ENCODE measurements around the gene WDR36. TPM values are rescaled to one million over a fixed set of nuclear protein-coding genes. Genes with fewer than 3 reads are reported as not detected.

WDR36 gene
- total RNA-seq, 2 donors from 2014 or later, result 28.5 to 32.0 TPM

DNA sequence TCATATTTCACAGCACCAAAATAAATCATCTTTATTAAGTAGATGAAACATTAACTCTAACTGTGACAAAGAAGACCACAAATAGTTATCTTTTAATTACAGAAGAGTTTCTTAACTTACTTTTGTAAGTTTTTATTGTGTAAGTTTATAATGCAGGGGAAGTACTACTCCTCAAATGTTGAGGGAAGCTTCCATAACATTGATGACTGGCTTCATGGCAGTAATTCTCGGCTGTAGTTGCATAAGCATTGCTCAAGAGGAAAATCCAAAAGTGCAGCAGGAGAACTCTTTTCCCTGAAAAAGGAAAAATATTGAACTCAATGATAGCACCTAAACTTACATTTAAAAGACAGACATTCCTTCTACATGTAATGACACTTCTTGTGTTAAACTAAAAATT is 16.1 kb upstream of the WDR36 start:
- H3K27me3 Mint-ChIP-seq (ENCODE audit: insufficient read depth), result peaks cover 56% of the 10 kb centered on the region
- TF ChIP-seq, protein P1, sequence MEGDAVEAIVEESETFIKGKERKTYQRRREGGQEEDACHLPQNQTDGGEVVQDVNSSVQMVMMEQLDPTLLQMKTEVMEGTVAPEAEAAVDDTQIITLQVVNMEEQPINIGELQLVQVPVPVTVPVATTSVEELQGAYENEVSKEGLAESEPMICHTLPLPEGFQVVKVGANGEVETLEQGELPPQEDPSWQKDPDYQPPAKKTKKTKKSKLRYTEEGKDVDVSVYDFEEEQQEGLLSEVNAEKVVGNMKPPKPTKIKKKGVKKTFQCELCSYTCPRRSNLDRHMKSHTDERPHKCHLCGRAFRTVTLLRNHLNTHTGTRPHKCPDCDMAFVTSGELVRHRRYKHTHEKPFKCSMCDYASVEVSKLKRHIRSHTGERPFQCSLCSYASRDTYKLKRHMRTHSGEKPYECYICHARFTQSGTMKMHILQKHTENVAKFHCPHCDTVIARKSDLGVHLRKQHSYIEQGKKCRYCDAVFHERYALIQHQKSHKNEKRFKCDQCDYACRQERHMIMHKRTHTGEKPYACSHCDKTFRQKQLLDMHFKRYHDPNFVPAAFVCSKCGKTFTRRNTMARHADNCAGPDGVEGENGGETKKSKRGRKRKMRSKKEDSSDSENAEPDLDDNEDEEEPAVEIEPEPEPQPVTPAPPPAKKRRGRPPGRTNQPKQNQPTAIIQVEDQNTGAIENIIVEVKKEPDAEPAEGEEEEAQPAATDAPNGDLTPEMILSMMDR (conservative IDR thresholded peaks at IDR 0.05), result no peak
- peaks cover 64% of the 10 kb centered on the region for H3K27me3 ChIP-seq (ENCODE audit: control insufficient read depth, insufficient read depth, low read length, poor library complexity, severe bottlenecking)

DNA sequence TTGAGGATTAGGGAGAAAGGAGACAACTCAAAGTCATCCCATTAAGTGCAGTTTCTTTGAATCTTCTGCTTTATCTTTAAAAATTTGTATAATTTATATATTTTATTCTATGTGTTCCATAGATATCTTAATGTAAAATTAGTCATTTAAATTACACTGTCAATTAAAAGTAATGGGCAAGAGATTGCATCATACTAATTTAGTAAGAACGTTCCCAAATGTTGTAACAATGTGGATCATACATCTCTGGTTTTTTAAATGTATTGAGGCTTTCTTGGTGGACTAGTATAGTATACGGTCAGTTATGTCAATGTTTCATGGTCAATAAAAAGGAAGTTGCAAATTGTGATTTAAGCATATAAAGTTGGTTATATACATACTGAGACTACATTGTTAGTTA is 14.5 kb upstream of the WDR36 start:
- Mint-ChIP-seq H3K4me1 (no peaks in the 10 kb centered on the region), H3K36me3 (ENCODE audit: low read depth) (no peaks in the 10 kb centered on the region), H3K27ac (no peak overlapping the region), H3K9me3 (no peaks in the 10 kb centered on the region), H3K4me3 (no peak overlapping the region), H3K27me3 (ENCODE audit: insufficient read depth) (peaks cover 45% of the 10 kb centered on the region)
- Histone ChIP-seq H3K4me1 (ENCODE audit: control insufficient read depth, insufficient read depth, low read length) (no peaks in the 10 kb centered on the region), H3K4me3 (ENCODE audit: low read length) (no peak overlapping the region), H3K9me3 (ENCODE audit: control insufficient read depth, low read length) (no peaks in the 10 kb centered on the region), H3K27ac (ENCODE audit: low read depth, low read length) (no peak overlapping the region), H3K27me3 (ENCODE audit: control insufficient read depth, insufficient read depth, low read length, poor library complexity, severe bottlenecking) (peaks cover 59% of the 10 kb centered on the region), H3K9ac (ENCODE audit: extremely low read depth, low read length, poor library complexity, severe bottlenecking) (no peak overlapping the region), H3K36me3 (ENCODE audit: control insufficient read depth, insufficient read depth, low read length) (no peaks in the 10 kb centered on the region)
- no peak for DNase-seq
- TF ChIP-seq, protein P1 (conservative IDR thresholded peaks at IDR 0.05), result no peak
- WGBS, 2 experiments (ENCODE audit: insufficient coverage in 1 of 2, insufficient read length in 1 of 2), result 86 to 93% methylated on average over 1 to 2 of the region's 2 CpGs

More for the DNA sequence above, 16.1 kb upstream of the WDR36 start:
- Mint-ChIP-seq H3K36me3 (ENCODE audit: low read depth) (no peaks in the 10 kb centered on the region), H3K9me3 (no peaks in the 10 kb centered on the region), H3K4me3 (no peak overlapping the region), H3K4me1 (no peaks in the 10 kb centered on the region), H3K27ac (no peak overlapping the region)
- Histone ChIP-seq H3K27ac (ENCODE audit: low read depth, low read length) (no peak overlapping the region), H3K36me3 (ENCODE audit: control insufficient read depth, insufficient read depth, low read length) (no peaks in the 10 kb centered on the region), H3K9me3 (ENCODE audit: control insufficient read depth, low read length) (no peaks in the 10 kb centered on the region), H3K4me3 (ENCODE audit: low read length) (no peak overlapping the region), H3K9ac (ENCODE audit: extremely low read depth, low read length, poor library complexity, severe bottlenecking) (no peak overlapping the region), H3K4me1 (ENCODE audit: control insufficient read depth, insufficient read depth, low read length) (no peaks in the 10 kb centered on the region)
- DNase-seq, result no peak
- 85% methylated on average over 1 of the region's 1 CpG; no CpG with 5 or more reads in 1 of the 2 experiments for WGBS, 2 experiments (ENCODE audit: insufficient coverage in 1 of 2, insufficient read length in 1 of 2)

DNA sequence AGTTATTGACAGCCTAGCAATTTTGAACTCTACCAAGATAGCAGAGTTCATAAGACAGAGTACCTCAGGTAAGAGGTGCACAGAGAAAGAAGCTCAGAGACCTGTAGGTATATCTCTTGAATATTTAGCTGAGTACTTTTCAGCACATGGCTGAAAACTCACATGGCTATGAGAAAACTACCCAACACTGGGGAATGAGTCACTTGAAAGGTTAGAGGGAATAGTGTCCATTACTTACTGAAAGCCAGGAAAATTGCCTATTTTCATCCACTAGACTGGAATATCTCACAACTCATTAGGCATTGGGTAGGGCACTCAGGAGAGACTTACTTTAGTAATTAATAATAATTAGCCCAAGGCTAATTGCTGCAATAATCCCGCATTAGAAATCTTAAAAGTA is 12.3 kb upstream of the WDR36 start:
- Histone ChIP-seq H3K4me3 (ENCODE audit: low read length) (no peak overlapping the region), H3K36me3 (ENCODE audit: control insufficient read depth, insufficient read depth, low read length) (no peaks in the 10 kb centered on the region)
- no peak overlapping the region for H3K4me3 Mint-ChIP-seq

More for the DNA sequence above, 12.3 kb upstream of the WDR36 start:
- Histone ChIP-seq H3K4me1 (ENCODE audit: control insufficient read depth, insufficient read depth, low read length) (no peaks in the 10 kb centered on the region), H3K27me3 (ENCODE audit: control insufficient read depth, insufficient read depth, low read length, poor library complexity, severe bottlenecking) (peaks cover 43% of the 10 kb centered on the region), H3K27ac (ENCODE audit: low read depth, low read length) (no peak overlapping the region), H3K9ac (ENCODE audit: extremely low read depth, low read length, poor library complexity, severe bottlenecking) (no peak overlapping the region), H3K9me3 (ENCODE audit: control insufficient read depth, low read length) (no peaks in the 10 kb centered on the region)
- DNase-seq, result no peak
- Mint-ChIP-seq H3K27ac (no peak overlapping the region), H3K36me3 (ENCODE audit: low read depth) (no peaks in the 10 kb centered on the region), H3K9me3 (no peaks in the 10 kb centered on the region), H3K4me1 (no peaks in the 10 kb centered on the region), H3K27me3 (ENCODE audit: insufficient read depth) (peaks cover 30% of the 10 kb centered on the region)
- 71 to 96% methylated on average over 1 of the region's 1 CpG for WGBS, 2 experiments (ENCODE audit: insufficient coverage in 1 of 2, insufficient read length in 1 of 2)
- TF ChIP-seq, protein P1 (conservative IDR thresholded peaks at IDR 0.05), result no peak

All from endodermal cell (in vitro differentiated cells).